ENCODE results near the gene RIMS1.

Gene RIMS1

GRCh38 chr6:72084992-72085569 lies 198.7 kb downstream of the RIMS1 start:
- H3K36me3 ChIP-seq (ENCODE audit: insufficient read depth, low read length): no peaks in the 10 kb centered on the region
- H3K4me1 ChIP-seq (ENCODE audit: insufficient read depth, low read length): peaks cover 10% of the 10 kb centered on the region; the same call in 1 of the 2 replicates
- no peak overlapping the region for H3K27ac ChIP-seq (ENCODE audit: low read depth, low read length)
- no peaks in the 10 kb centered on the region for H3K9me3 ChIP-seq (ENCODE audit: insufficient read depth, low read depth, low read length)
- no peaks in the 10 kb centered on the region for H3K27me3 ChIP-seq (ENCODE audit: insufficient read depth, low read length)
- no peak overlapping the region for H3K4me3 ChIP-seq (ENCODE audit: low read length)
- no CpG with 5 or more reads among the region's 1 CpG for WGBS
- H3K9ac ChIP-seq (ENCODE audit: low read depth, low read length): no peak overlapping the region

GRCh38 chr6:72094506-72094905 lies 208.2 kb downstream of the RIMS1 start:
- no peak overlapping the region for H3K27ac ChIP-seq (ENCODE audit: low read depth, low read length)
- H3K9me3 ChIP-seq (ENCODE audit: insufficient read depth, low read depth, low read length): no peaks in the 10 kb centered on the region
- 93% methylated on average over 1 of the region's 1 CpG for WGBS
- no peaks in the 10 kb centered on the region for H3K27me3 ChIP-seq (ENCODE audit: insufficient read depth, low read length)
- H3K9ac ChIP-seq (ENCODE audit: low read depth, low read length): no peak overlapping the region
- H3K36me3 ChIP-seq (ENCODE audit: insufficient read depth, low read length): no peaks in the 10 kb centered on the region
- no peaks in the 10 kb centered on the region for H3K4me1 ChIP-seq (ENCODE audit: insufficient read depth, low read length)
- H3K4me3 ChIP-seq (ENCODE audit: low read length): no peak overlapping the region

GRCh38 chr6:72102561-72102960 lies 216.2 kb downstream of the RIMS1 start:
- H3K9me3 ChIP-seq (ENCODE audit: insufficient read depth, low read depth, low read length): no peaks in the 10 kb centered on the region
- H3K4me1 ChIP-seq (ENCODE audit: insufficient read depth, low read length): no peaks in the 10 kb centered on the region
- no peak overlapping the region for H3K27ac ChIP-seq (ENCODE audit: low read depth, low read length)
- no peaks in the 10 kb centered on the region for H3K36me3 ChIP-seq (ENCODE audit: insufficient read depth, low read length)
- no peaks in the 10 kb centered on the region for H3K27me3 ChIP-seq (ENCODE audit: insufficient read depth, low read length)
- no peak overlapping the region for H3K4me3 ChIP-seq (ENCODE audit: low read length)
- H3K9ac ChIP-seq (ENCODE audit: low read depth, low read length): no peak overlapping the region

GRCh38 chr6:72111611-72112010 lies 225.3 kb downstream of the RIMS1 start:
- Histone ChIP-seq H3K9me3 (ENCODE audit: insufficient read depth, low read depth, low read length) (no peaks in the 10 kb centered on the region), H3K36me3 (ENCODE audit: insufficient read depth, low read length) (no peaks in the 10 kb centered on the region), H3K4me1 (ENCODE audit: insufficient read depth, low read length) (no peaks in the 10 kb centered on the region), H3K27ac (ENCODE audit: low read depth, low read length) (no peak overlapping the region), H3K27me3 (ENCODE audit: insufficient read depth, low read length) (no peaks in the 10 kb centered on the region), H3K9ac (ENCODE audit: low read depth, low read length) (no peak overlapping the region), H3K4me3 (ENCODE audit: low read length) (no peak overlapping the region)
- WGBS: 67% methylated on average over 2 of the region's 2 CpGs

GRCh38 chr6:72130327-72130726 lies 244.0 kb downstream of the RIMS1 start:
- H3K4me3 ChIP-seq (ENCODE audit: low read length): no peak overlapping the region
- H3K27ac ChIP-seq (ENCODE audit: low read depth, low read length): no peak overlapping the region
- H3K36me3 ChIP-seq (ENCODE audit: insufficient read depth, low read length): no peaks in the 10 kb centered on the region
- no peaks in the 10 kb centered on the region for H3K4me1 ChIP-seq (ENCODE audit: insufficient read depth, low read length)
- H3K27me3 ChIP-seq (ENCODE audit: insufficient read depth, low read length): peaks cover 20% of the 10 kb centered on the region; the same call in 1 of the 2 replicates
- H3K9me3 ChIP-seq (ENCODE audit: insufficient read depth, low read depth, low read length): 0 out of 2 replicates have a peak, but pooled peaks cover 5% of the 10 kb centered on the region
- 95% methylated on average over 2 of the region's 2 CpGs for WGBS
- no peak overlapping the region for H3K9ac ChIP-seq (ENCODE audit: low read depth, low read length)

- peaks cover 18% of the 10 kb centered on the region; the same call in 1 of the 2 replicates for H3K27me3 ChIP-seq (ENCODE audit: insufficient read depth, low read length)
- no peak overlapping the region for H3K9ac ChIP-seq (ENCODE audit: low read depth, low read length)
- no peak overlapping the region for H3K4me3 ChIP-seq (ENCODE audit: low read length)
- WGBS: no CpG with 5 or more reads among the region's 1 CpG
- H3K9me3 ChIP-seq (ENCODE audit: insufficient read depth, low read depth, low read length): no peaks in the 10 kb centered on the region
- H3K36me3 ChIP-seq (ENCODE audit: insufficient read depth, low read length): no peaks in the 10 kb centered on the region
- H3K27ac ChIP-seq (ENCODE audit: low read depth, low read length): no peak overlapping the region
- no peaks in the 10 kb centered on the region for H3K4me1 ChIP-seq (ENCODE audit: insufficient read depth, low read length)
Observed at GRCh38 chr6:72132427-72132826, 246.1 kb downstream of the RIMS1 start.

GRCh38 chr6:72132851-72133250 lies 246.5 kb downstream of the RIMS1 start:
- H3K27me3 ChIP-seq (ENCODE audit: insufficient read depth, low read length): peaks cover 17% of the 10 kb centered on the region; the same call in 1 of the 2 replicates
- no peak overlapping the region for H3K27ac ChIP-seq (ENCODE audit: low read depth, low read length)
- H3K36me3 ChIP-seq (ENCODE audit: insufficient read depth, low read length): no peaks in the 10 kb centered on the region
- no peaks in the 10 kb centered on the region for H3K4me1 ChIP-seq (ENCODE audit: insufficient read depth, low read length)
- H3K9ac ChIP-seq (ENCODE audit: low read depth, low read length): no peak overlapping the region
- no peaks in the 10 kb centered on the region for H3K9me3 ChIP-seq (ENCODE audit: insufficient read depth, low read depth, low read length)
- H3K4me3 ChIP-seq (ENCODE audit: low read length): no peak overlapping the region

- no peak overlapping the region for H3K4me3 ChIP-seq (ENCODE audit: low read length)
- no peak overlapping the region for H3K27ac ChIP-seq (ENCODE audit: low read depth, low read length)
- no peaks in the 10 kb centered on the region for H3K36me3 ChIP-seq (ENCODE audit: insufficient read depth, low read length)
- 92% methylated on average over 1 of the region's 1 CpG for WGBS
- no peaks in the 10 kb centered on the region for H3K9me3 ChIP-seq (ENCODE audit: insufficient read depth, low read depth, low read length)
- no peaks in the 10 kb centered on the region for H3K4me1 ChIP-seq (ENCODE audit: insufficient read depth, low read length)
- H3K9ac ChIP-seq (ENCODE audit: low read depth, low read length): no peak overlapping the region
- peaks cover 13% of the 10 kb centered on the region; the same call in 1 of the 2 replicates for H3K27me3 ChIP-seq (ENCODE audit: insufficient read depth, low read length)
Observed at GRCh38 chr6:72133324-72133723, 247.0 kb downstream of the RIMS1 start.

- Histone ChIP-seq H3K27me3 (ENCODE audit: insufficient read depth, low read length) (no peaks in the 10 kb centered on the region), H3K9ac (ENCODE audit: low read depth, low read length) (no peak overlapping the region), H3K27ac (ENCODE audit: low read depth, low read length) (no peak overlapping the region), H3K36me3 (ENCODE audit: insufficient read depth, low read length) (no peaks in the 10 kb centered on the region), H3K4me3 (ENCODE audit: low read length) (no peak overlapping the region), H3K9me3 (ENCODE audit: insufficient read depth, low read depth, low read length) (peaks cover 2% of the 10 kb centered on the region; the same call in 1 of the 2 replicates), H3K4me1 (ENCODE audit: insufficient read depth, low read length) (no peaks in the 10 kb centered on the region)
Observed at GRCh38 chr6:72140795-72141194, 254.4 kb downstream of the RIMS1 start.

- no peaks in the 10 kb centered on the region for H3K27me3 ChIP-seq (ENCODE audit: insufficient read depth, low read length)
- WGBS: 92% methylated on average over 3 of the region's 3 CpGs
- H3K4me3 ChIP-seq (ENCODE audit: low read length): no peak overlapping the region
- no peak overlapping the region for H3K27ac ChIP-seq (ENCODE audit: low read depth, low read length)
- H3K9me3 ChIP-seq (ENCODE audit: insufficient read depth, low read depth, low read length): peaks cover 49% of the 10 kb centered on the region
- no peaks in the 10 kb centered on the region for H3K36me3 ChIP-seq (ENCODE audit: insufficient read depth, low read length)
- no peaks in the 10 kb centered on the region for H3K4me1 ChIP-seq (ENCODE audit: insufficient read depth, low read length)
- H3K9ac ChIP-seq (ENCODE audit: low read depth, low read length): no peak overlapping the region
Observed at GRCh38 chr6:72149715-72150114, 263.4 kb downstream of the RIMS1 start.

GRCh38 chr6:72151742-72152141 lies 265.4 kb downstream of the RIMS1 start:
- 43% methylated on average over 2 of the region's 2 CpGs for WGBS
- no peak overlapping the region for H3K4me3 ChIP-seq (ENCODE audit: low read length)
- H3K27ac ChIP-seq (ENCODE audit: low read depth, low read length): no peak overlapping the region
- no peak overlapping the region for H3K9ac ChIP-seq (ENCODE audit: low read depth, low read length)
- H3K9me3 ChIP-seq (ENCODE audit: insufficient read depth, low read depth, low read length): peaks cover 38% of the 10 kb centered on the region
- no peaks in the 10 kb centered on the region for H3K27me3 ChIP-seq (ENCODE audit: insufficient read depth, low read length)
- no peaks in the 10 kb centered on the region for H3K36me3 ChIP-seq (ENCODE audit: insufficient read depth, low read length)
- no peaks in the 10 kb centered on the region for H3K4me1 ChIP-seq (ENCODE audit: insufficient read depth, low read length)

GRCh38 chr6:72175916-72176315 lies 289.6 kb downstream of the RIMS1 start:
- Histone ChIP-seq H3K27me3 (ENCODE audit: insufficient read depth, low read length) (peaks cover 9% of the 10 kb centered on the region), H3K36me3 (ENCODE audit: insufficient read depth, low read length) (no peaks in the 10 kb centered on the region), H3K9ac (ENCODE audit: low read depth, low read length) (no peak overlapping the region), H3K9me3 (ENCODE audit: insufficient read depth, low read depth, low read length) (no peaks in the 10 kb centered on the region), H3K4me1 (ENCODE audit: insufficient read depth, low read length) (no peaks in the 10 kb centered on the region), H3K27ac (ENCODE audit: low read depth, low read length) (no peak overlapping the region), H3K4me3 (ENCODE audit: low read length) (no peak overlapping the region)
- WGBS: 97% methylated on average over 1 of the region's 2 CpGs
